Stimulated activated CD4-positive, alpha-beta T cell treated with anti-CD3 and anti-CD28 coated beads, Interleukin-2, amount 100 ng/mL, for 48 hours (primary cell): ENCODE data around the gene P2RY1.
"Not testable (repeated sequence)": the region's sequence is repeated elsewhere in the genome, so short reads cannot be mapped to it uniquely, and the experiment has no call there.

ENCODE experiments used
- DNase-seq, 2 donors: peaks; one replicate each; pipeline ENCODE4 v3.0.0-alpha.2; 2020

Gene P2RY1

DNA sequence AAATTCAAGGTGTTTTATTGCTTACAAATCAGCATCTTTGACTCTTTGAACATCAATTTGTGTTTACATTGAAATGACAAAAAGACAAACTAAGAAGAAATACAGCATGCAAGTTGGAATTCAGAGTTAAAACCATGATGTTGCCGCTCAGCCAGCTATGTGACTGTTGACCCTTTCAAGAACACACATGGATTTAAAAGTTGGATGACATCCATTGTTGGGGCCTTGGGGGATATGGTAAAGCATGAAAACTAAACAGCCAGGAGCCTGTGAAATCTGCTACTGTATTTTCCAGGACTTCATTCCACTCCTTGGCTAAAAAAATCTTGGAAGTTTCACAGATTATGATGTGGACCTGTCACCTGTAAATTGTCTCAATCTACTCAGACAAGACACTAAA is 4.6 kb downstream of the P2RY1 start:
- no peak for DNase-seq

DNA sequence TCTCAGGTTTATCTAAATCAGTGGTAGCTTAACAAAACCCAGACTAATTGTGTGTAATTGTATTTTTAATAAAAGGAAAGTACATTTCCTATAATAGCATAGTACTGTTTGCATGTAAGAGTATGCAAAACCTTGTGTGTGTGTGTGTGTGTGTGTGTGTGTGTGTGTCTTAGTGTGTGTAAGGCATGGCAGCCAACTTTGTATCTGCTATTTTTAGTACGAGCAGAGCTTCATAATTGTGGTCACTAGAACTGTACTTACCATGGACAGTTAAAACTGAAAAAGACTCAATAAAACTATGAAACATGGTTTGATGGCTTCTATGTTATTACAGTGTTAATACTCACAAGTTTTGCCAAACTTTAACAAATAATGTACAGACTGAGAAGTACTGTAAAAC is 6.2 kb downstream of the P2RY1 start:
- no peak for DNase-seq

DNA sequence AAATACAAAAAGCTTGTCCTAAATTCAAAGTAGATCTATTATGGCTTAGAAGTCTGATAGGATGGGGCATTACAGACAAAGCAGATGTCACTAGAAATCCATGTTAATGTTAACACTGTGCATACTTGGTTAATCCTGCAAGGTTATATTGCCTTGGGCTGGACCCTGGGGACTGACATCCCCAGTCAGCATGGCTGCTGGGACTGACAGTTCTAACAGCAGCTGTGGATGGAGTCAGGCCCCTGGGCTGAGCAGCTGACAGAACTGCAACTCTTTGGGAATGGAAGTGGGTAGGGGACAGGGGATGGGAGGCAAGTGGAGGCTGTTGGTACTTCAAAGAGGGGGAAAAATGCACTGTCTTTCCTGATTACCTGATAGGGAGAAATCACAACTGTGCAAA is 7.5 kb downstream of the P2RY1 start:
- DNase-seq = no peak

DNA sequence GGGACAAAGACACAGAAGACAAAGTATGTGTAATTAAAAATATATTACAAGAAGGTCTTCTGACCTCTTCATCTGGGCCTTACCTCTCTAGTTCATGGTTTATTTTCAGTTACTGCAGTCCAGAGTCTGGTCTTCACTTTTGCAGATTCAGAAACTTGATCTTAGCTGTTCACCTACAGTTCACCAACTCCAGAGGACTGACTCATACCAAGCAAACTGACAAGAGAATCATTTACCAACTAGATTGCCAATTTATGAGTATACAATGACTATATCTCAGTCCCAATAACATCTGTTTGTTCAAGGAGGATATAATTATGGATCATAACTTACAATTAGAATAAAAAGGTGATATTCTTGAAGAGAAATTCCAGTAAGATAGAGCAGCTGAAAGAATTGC is 9.0 kb downstream of the P2RY1 start:
- DNase-seq = no peak

DNA sequence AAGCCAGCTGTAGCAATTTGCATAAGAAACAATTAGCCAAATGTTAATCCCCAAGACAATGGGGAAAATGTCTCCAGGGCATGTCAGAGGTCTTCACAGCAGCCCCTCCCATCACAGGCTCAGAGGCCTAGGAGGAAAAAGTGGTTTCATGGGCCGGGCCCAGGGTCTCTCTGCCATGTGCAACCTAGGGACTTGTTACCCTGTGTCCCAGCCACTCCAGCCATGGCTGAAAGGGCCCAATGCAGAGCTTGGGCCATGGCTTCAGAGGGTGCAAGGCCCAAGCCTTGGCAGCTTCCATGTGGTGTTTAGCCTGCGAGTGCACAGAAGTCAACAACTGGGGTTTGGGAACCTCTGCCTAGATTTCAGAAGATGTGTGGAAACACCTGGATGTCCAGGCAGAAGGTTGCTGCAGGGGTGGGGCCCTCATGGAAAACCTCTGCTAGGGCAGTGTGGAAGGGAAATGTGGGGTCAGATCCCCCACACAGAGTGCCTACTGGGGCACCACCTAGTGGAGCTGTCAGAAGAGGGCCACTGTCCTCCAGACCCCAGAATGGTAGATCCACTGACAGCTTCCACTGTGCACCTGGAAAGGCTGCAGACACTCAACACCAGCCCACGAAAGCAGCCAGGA is 11.8 kb downstream of the P2RY1 start:
- DNase-seq = not testable (repeated sequence)

DNA sequence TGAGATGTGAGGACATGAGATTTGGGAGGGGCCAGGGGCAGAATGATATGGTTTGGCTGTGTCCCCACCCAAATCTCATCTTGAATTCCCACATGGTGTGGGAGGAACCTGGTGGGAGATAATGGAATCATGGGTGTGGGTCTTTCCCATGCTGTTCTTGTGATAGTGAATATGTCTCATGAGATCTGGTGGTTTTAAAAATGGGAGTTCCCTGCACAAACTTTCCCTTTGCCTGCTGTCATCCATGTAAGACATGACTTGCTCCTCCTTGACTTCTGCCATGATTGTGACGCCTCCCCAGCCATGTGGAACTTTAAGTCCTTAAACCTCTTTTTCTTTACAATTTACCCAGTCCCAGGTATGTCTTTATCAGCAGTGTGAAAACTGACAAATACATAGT is 12.7 kb downstream of the P2RY1 start:
- DNase-seq = not testable (repeated sequence)

DNA sequence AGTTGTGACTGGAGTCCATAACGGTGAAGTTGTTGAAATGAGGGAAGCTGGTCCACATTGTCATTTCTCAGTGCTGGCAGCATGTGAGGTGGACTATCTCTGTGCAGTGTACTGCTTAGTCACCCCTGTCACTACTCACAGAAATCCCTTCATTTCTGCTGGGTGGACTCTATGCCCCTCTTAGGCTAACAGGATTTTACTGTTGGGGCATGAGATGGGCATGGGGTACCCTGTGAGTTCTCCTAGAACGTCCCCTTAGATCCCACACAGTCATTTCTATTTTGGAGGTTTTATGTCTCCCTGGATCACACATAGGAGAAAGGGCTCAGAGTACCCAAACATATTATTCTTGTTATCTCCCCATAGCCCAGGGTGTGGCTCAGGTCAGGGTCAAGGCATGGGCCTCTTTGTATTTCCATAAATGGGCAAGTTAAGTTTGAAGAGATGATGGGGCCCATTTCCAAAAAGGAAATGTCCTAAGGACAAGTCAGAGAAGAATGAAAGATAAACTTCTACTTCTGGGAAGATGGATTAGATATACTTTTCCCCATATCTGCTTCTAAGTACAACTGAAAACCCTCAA is 15.2 kb downstream of the P2RY1 start:
- DNase-seq = no peak

DNA sequence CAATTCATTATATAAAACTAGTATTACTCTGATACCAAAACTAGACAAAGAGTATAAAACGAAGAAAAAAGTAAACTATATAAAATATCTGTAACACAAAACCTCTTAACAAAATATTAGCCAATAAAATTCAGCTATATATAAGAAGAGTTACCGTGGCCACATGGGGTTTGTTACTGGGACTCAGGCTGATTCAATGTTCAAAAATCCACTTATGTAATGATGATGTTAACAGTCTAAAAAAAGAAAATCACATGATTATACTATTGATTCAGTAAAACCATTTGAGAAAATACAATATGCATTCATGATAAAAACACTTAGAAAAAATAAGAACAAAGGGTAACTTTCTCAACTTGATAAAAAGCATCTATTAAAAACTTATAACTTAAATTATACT is 18.3 kb downstream of the P2RY1 start:
- DNase-seq = no peak

DNA sequence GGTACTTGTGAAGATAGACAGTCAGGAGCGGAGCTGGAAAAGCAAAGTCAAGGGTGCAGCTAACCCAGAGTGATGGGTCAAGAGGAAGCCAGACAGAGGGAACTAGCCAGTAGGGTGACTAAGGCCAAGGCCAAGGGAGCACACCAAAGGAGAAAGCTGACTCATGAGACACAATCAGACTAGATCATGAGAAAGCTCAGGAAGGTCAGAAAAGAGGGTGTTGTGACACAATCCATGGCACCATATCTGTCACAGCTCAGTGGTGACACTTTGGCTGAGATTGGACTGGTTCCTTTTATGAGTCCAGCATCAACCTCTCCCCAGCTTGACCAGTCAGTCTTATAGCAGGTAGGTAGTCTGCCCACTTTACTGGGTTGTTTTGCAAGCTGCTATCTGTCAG is 22.2 kb downstream of the P2RY1 start:
- DNase-seq = no peak

DNA sequence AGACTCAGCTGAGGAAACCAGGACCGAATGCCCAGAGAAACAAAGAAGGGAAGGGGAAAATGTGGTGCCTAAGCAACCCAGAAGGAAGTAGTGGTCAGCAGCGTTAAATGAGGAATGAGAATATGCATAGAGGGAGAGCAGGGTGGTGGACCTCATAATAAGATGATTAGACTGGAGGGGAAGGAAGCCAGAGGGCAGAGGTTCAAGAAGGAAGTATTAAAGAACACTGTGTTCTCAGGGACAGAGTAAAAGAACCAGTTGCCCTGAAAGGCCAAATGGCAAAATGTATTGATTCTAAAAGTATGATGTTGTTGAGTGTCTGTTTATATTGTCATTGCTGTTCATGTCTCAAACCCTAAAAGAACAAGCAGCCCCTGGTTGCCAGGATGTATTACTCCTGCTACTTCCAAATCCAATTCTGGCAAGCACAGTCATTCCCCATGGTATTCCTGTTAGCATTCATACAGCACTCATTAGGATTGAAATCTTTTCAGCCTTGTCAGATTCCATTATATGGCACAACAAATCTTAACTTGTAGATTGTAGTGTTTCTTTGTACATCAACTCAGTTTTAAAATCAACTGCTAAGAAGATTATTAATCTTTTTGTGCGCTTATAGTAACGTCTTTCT is 23.4 kb downstream of the P2RY1 start:
- no peak for DNase-seq

DNA sequence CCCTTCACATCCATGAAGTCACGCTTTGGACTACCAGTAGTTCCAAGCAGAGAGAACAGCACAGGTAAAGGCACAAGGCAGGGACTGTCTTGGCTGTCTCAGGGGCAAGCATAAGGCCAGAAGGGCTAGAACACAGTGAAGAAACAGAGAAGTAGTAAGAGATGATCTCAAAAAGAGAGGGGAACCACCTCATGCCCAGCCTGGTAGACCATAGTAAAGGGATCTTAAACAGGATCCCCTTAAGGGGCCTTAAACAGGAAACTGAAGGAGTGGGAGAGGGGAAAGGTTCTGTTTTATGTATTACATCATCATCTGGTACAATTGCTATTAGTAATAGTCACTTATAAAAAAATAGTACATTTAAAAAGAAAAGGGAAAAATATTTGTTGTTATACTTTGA is 25.8 kb downstream of the P2RY1 start:
- no peak for DNase-seq

DNA sequence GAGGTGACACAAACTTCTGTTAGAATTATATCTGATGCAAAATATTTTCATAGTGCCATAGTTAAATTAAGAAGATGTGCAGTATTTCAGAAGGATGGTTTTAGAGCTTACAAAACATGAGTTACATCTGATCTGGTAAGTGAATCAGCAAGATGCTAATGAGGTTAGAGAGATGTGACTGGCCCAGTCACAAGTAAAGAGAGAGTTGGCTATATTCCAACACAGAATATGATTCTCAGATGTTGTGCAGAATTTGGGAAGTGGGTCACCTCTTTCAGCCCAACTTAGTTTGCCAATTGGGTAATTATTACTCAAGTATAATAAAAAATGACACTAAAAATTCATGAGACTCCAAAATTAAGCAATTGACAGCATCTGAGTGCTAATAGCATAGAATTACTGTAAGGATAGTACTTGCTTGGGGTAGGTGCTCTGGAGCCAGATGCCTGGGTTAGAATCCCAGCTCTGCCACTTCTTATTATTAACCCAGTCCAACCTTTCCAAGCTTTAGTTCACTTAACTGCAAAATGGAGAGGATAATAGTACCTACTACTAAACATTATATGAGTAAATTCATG is 30.8 kb downstream of the P2RY1 start:
- DNase-seq = no peak

DNA sequence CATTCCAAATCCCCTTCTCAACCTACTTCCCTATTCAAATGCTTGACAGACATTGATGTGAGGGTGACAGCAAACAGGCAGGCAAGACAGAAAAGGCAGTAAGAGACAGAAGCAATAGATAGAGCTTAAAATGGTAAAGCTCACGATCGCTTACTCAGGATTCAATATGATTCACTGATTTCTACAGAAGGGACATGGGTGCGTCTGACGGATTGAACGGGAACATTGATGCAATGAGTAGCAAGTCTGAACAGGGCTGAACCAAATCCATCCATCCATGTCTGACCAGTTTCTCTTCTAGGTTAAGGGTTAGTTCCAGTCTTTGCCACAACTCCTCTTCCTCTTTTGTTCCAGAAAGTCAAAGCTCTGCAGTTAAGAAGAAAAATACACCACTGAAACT is 35.1 kb downstream of the P2RY1 start:
- no peak for DNase-seq

DNA sequence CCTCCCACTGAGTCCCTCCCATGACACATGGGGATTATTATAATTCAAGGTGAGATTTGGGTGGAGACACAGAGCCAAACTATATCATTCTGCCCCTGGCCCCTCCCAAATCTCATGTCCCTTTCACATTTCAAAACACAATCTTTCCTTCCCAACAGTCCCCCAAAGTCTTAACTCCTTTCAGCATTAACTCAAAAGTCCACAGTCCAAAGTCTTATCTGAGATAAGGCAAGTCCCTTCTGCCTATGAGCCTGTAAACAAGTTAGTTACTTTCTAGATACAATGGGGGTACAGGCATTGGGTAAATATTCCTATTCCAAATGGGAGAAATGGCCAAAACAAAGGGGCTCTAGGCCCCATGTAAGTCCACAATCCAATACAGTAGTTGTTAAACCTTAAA is 38.4 kb downstream of the P2RY1 start:
- not testable (repeated sequence) for DNase-seq

DNA sequence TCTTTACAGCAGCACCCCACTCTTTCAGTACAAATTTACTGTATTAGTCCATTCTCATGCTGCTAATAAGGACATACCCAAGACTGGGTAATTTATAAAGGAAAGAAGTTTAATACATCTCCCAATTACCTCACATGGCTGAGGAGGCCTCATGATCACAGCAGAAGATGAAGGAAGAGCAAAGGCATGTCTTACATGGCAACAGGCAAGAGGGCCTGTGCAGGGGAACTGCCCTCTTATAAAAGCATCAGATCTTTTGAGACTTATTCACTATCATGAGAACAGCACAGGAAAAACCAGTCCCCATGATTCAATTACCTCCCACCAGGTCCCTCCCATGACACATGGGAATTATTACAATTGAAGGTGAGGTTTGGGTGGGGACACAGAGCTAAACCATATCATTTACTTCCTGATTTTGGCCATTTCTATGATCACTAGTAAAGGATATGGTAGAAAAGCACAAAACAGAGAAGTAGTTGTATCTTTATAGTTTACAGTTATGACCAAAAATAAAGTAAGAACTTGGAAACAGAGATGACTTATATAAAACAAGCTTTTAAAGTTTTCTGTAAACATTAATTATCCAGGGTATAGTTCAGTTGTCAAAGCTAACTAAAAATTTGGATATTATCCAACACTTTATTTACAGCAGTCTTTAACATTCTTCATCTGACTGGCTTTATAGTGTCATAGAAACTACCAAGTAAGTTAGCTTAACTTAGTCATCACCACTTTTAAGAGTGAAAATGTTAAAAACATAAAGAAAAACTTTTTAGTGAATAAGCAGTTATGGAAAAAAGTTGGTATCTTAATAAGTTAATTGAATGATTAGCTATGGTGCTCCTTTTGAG is 40.2 kb downstream of the P2RY1 start:
- no peak for DNase-seq

DNA sequence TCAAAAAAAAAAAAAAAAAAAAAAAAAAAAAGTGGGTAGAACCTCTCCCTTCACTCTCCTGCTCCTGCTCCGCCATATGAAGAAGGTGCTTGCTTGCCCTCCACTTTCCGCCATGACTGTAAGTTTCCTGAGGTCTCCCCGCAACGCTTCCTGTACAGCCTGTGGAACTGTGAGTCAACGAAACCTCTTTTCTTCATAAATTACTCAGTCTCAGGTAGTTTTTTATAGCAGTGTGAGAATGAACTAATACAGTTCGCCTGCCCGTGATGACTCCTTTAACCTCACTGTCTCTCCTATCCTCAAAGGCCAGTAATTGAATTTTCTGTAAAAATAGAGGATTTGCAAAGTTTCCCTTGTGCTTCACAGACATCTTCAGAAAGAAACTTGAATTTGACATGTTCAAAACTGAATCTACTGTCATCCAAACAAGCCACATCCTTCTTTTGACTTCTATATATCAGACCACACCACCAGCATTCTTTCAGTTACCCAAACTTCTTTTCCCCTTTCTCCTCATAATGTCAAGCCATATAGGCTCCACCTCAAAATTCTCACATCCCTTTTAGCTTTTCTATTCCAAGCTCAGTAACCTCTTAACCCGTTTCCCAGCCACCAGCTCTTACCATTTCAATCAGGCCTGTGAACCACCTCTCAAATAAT is 44.3 kb downstream of the P2RY1 start:
- DNase-seq = no peak

DNA sequence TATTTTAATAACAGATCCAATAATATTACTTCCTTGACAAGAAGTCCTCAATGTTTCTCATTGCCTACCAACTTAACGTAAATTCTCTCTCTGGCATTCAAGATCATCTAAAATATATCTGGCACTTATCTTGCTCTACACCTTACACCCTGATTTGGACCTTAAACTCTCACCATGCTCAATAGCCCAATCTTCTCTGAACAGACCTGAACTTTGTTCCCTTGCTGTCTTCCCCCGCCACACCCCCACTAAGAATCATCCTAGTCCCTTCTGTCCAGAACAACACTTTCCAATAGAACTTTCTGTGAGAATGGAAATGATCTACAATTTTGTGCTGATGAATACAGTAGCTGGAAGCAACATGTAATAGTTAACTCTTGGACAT is 44.9 kb downstream of the P2RY1 start:
- no peak for DNase-seq

DNA sequence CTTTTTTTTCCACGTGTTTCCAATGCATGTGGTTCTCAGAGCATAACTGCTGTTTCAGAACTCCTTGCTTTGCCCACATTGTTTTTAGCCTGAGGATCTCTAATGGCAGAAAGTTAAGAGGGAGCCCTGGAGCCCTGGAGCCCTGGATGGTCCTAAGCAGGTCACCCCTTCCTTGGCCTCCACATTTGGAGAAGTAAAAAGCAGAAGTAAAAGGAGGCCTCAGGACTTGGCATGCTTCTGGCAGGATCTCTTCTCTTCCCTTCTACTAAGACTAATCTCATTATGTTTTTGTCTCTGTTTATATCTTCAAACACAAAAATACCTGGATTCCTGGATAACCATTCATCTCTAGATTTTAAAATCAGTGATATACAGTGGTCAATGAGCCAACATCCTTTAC is 50.1 kb downstream of the P2RY1 start:
- no peak for DNase-seq
